Breast epithelium (tissue), 3 donors: ENCODE measurements around the gene AADACL4.

Experiments used
- CTCF ChIP-seq, 3 donors: fragments of 450-650 bp; IDR thresholded peaks; one replicate each; pipeline ENCODE4 v1.5.1; 2016 to 2017; ENCODE audit warnings: antibody characterized with exemption in 3 of 3, mild to moderate bottlenecking in 3 of 3, moderate library complexity in 3 of 3
- POLR2A ChIP-seq: fragments of 450-650 bp; IDR thresholded peaks from one replicate; pipeline ENCODE4 v1.6.1; 2016; ENCODE audit warnings: antibody characterized with exemption, mild to moderate bottlenecking, moderate library complexity
- POLR2AphosphoS5 ChIP-seq, 3 donors: sonication (generic); formaldehyde crosslinking; IDR thresholded peaks; one replicate each; pipeline ENCODE4 v1.6.1; 2017; ENCODE audit warnings: antibody characterized with exemption in 3 of 3

GRCh38 chr1:12618965-12619791, 24.7 kb upstream of the AADACL4 start:
- peak in 1 of 3 donors; percentile 4 for TF ChIP-seq CTCF (IDR thresholded peaks at IDR 0.05)
- no peak for TF ChIP-seq POLR2A
- TF ChIP-seq POLR2AphosphoS5 (IDR thresholded peaks at IDR 0.05): peak; percentile 40 to 56 (median 49)
